Measurements from ENCODE around the gene NXPH1. TPM values are rescaled to one million over a fixed set of nuclear protein-coding genes. Genes with fewer than 3 reads are reported as not detected.

NXPH1 gene
- total RNA-seq, 1 experiment from 2014 or later, result 0.59 TPM

DNA sequence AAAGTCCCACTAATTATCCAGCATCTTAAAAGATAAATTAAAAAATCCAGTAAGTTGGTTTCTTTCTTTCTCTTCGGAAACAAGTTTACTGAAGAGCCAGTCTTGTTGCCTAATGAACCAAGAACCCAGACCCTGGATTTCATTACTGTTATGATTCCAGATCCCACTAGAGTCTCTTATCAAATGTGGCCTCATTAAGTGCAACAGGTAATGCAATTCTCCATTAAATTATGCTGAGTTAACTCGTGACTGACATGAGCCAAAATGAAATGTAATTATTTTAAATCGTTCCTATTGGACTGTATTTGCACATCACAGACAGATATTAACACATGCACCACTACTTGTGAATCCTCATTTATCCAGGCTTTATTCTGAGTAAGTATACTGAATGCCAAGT, 115.6 kb downstream of the NXPH1 start:
- H3K4me3 Mint-ChIP-seq, result no peak overlapping the region
- no peaks in the 10 kb centered on the region for H3K27me3 Mint-ChIP-seq (ENCODE audit: low read depth)
- H3K27ac Mint-ChIP-seq, result no peak overlapping the region
- no peak for DNase-seq (ENCODE audit: low spot score)
- CTCF ChIA-PET, result no interaction called here
- TF ChIP-seq PRRX2 (CRISPR knock-in tag; IDR thresholded peaks at IDR 0.05) (no peak), JAZF1 (CRISPR knock-in tag; IDR thresholded peaks at IDR 0.05) (no peak), TEAD1 (CRISPR knock-in tag; IDR thresholded peaks at IDR 0.05) (no peak), TCF7 (CRISPR knock-in tag; IDR thresholded peaks at IDR 0.05; ENCODE audit: low read depth) (no peak), SMAD3 (CRISPR knock-in tag; IDR thresholded peaks at IDR 0.05; ENCODE audit: borderline replicate concordance) (no peak), NR2C2 (CRISPR knock-in tag; IDR thresholded peaks at IDR 0.05) (no peak), ZNF121 (CRISPR knock-in tag; IDR thresholded peaks at IDR 0.05) (no peak), ZNF138 (CRISPR knock-in tag; conservative IDR thresholded peaks at IDR 0.05) (no peak), ZNF396 (CRISPR knock-in tag; IDR thresholded peaks at IDR 0.05; ENCODE audit: borderline replicate concordance) (no peak), ELF4 (CRISPR knock-in tag; IDR thresholded peaks at IDR 0.05; ENCODE audit: low read depth) (no peak), IRF2 (CRISPR knock-in tag; IDR thresholded peaks at IDR 0.05; ENCODE audit: borderline replicate concordance, low read depth) (no peak), EMX1 (CRISPR knock-in tag; IDR thresholded peaks at IDR 0.05) (no peak)
- TF ChIP-seq, protein P1, sequence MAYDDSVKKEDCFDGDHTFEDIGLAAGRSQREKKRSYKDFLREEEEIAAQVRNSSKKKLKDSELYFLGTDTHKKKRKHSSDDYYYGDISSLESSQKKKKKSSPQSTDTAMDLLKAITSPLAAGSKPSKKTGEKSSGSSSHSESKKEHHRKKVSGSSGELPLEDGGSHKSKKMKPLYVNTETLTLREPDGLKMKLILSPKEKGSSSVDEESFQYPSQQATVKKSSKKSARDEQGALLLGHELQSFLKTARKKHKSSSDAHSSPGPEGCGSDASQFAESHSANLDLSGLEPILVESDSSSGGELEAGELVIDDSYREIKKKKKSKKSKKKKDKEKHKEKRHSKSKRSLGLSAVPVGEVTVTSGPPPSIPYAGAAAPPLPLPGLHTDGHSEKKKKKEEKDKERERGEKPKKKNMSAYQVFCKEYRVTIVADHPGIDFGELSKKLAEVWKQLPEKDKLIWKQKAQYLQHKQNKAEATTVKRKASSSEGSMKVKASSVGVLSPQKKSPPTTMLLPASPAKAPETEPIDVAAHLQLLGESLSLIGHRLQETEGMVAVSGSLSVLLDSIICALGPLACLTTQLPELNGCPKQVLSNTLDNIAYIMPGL (CRISPR knock-in tag; IDR thresholded peaks at IDR 0.05), result no peak
- TF ChIP-seq, protein P2, sequence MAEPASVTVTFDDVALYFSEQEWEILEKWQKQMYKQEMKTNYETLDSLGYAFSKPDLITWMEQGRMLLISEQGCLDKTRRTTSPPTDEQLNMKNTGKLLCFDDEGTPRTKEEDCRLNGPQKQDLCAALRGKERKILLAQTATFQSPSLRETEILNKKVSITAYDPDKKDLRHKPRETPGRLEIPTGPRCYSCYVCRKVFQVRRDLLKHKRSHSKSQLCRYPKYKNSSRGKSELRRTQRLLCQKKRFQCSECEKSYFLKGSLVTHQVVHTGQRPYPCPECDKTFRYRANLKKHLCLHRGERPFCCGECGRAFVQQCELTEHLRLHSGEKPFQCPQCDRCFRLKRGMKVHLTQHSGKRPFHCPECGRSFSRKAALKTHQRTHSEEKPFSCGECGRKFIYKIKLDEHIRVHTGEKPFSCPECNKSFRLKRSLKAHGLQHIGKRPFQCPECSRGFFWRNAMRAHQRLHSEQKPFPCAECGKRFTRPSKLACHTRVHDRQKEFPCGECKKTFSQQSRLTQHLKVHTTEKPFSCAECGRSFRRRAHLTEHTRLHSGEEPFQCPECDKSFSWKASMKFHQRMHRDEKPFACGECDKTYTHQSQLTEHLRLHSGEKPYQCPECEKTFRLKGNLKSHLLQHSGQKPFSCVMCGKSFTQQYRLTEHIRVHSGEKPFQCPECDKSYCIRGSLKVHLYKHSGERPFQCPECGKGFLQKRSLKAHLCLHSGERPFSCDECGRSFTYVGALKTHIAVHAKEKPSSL (CRISPR knock-in tag; conservative IDR thresholded peaks at IDR 0.05), result no peak
- POLR2A ChIA-PET, result no interaction called here
- H3K36me3 Mint-ChIP-seq, result no peaks in the 10 kb centered on the region
- ATAC-seq, result no peak
- H3K4me1 Mint-ChIP-seq, result no peaks in the 10 kb centered on the region
- peaks cover 8% of the 10 kb centered on the region for H3K9me3 Mint-ChIP-seq

DNA sequence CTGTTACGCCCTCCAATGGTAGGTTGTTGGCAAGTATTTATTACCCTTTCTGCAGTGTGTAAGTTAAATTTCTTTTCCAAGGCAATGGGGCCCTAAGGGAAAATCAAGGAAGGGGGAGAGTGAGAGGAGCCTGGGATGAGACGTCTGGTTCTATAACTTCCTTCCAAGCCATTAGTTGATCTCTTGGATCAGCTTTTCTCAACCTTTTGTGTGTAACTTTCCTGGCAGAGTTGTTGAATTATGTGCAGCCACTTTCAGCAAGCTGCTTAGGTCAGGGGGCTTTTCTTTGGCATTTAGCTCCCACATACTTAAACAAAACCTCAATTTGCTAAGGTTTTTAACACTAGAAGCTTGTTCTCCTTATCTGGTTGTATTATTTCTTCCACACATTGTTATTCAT, 127.1 kb downstream of the NXPH1 start:
- H3K27ac Mint-ChIP-seq, result no peak overlapping the region
- TF ChIP-seq SMAD3 (CRISPR knock-in tag; IDR thresholded peaks at IDR 0.05; ENCODE audit: borderline replicate concordance) (no peak), TP53 (CRISPR knock-in tag; IDR thresholded peaks at IDR 0.05) (no peak)
- TF ChIP-seq, protein P3, sequence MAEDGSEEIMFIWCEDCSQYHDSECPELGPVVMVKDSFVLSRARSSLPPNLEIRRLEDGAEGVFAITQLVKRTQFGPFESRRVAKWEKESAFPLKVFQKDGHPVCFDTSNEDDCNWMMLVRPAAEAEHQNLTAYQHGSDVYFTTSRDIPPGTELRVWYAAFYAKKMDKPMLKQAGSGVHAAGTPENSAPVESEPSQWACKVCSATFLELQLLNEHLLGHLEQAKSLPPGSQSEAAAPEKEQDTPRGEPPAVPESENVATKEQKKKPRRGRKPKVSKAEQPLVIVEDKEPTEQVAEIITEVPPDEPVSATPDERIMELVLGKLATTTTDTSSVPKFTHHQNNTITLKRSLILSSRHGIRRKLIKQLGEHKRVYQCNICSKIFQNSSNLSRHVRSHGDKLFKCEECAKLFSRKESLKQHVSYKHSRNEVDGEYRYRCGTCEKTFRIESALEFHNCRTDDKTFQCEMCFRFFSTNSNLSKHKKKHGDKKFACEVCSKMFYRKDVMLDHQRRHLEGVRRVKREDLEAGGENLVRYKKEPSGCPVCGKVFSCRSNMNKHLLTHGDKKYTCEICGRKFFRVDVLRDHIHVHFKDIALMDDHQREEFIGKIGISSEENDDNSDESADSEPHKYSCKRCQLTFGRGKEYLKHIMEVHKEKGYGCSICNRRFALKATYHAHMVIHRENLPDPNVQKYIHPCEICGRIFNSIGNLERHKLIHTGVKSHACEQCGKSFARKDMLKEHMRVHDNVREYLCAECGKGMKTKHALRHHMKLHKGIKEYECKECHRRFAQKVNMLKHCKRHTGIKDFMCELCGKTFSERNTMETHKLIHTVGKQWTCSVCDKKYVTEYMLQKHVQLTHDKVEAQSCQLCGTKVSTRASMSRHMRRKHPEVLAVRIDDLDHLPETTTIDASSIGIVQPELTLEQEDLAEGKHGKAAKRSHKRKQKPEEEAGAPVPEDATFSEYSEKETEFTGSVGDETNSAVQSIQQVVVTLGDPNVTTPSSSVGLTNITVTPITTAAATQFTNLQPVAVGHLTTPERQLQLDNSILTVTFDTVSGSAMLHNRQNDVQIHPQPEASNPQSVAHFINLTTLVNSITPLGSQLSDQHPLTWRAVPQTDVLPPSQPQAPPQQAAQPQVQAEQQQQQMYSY (CRISPR knock-in tag; IDR thresholded peaks at IDR 0.05), result no peak
- ChIA-PET CTCF (interaction anchor here (0.9 to 1.3 kb wide), 2 partner anchors 118 to 124 kb away, joined by 3 to 5 read pairs; no protein-coding TSS in a partner anchor), POLR2A (interaction anchor here (0.5 kb wide), 1 partner anchor 136 kb away, joined by 3 read pairs; no protein-coding TSS in a partner anchor)
- no peaks in the 10 kb centered on the region for H3K36me3 Mint-ChIP-seq
- peaks cover 35% of the 10 kb centered on the region for H3K4me1 Mint-ChIP-seq
- no peaks in the 10 kb centered on the region for H3K9me3 Mint-ChIP-seq
- ATAC-seq (0 out of 2 replicates have a peak, but pooled peaks have one; percentile 25), DNase-seq (ENCODE audit: low spot score) (no peak)
- no peak overlapping the region for H3K4me3 Mint-ChIP-seq
- H3K27me3 Mint-ChIP-seq (ENCODE audit: low read depth), result no peaks in the 10 kb centered on the region

DNA sequence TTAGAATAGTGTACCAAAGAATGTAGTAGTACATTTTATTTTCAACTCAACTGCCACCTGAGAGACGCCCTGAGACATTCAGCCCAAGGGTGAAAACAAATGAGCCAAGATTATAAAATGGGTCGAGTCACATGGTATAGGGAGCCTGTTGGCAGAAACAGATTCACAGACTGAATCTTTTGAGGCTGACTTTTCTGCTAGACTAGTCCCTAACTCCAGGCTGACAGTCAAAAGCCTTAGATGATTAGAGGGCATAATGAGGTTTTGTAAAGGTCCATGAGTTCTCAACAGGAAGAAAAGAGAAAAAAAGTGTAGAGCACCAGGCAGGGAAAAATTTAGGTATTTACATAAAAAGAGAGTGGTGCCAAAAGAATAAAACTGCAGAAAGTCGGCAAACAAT, 128.0 kb downstream of the NXPH1 start:
- no peak overlapping the region for H3K4me3 Mint-ChIP-seq
- no peak for TF ChIP-seq NFYB (CRISPR knock-in tag; conservative IDR thresholded peaks at IDR 0.05; ENCODE audit: low read depth)
- no peak for TF ChIP-seq TEAD4 (CRISPR knock-in tag; IDR thresholded peaks at IDR 0.05)
- TF ChIP-seq, protein P4, sequence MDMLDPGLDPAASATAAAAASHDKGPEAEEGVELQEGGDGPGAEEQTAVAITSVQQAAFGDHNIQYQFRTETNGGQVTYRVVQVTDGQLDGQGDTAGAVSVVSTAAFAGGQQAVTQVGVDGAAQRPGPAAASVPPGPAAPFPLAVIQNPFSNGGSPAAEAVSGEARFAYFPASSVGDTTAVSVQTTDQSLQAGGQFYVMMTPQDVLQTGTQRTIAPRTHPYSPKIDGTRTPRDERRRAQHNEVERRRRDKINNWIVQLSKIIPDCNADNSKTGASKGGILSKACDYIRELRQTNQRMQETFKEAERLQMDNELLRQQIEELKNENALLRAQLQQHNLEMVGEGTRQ (CRISPR knock-in tag; IDR thresholded peaks at IDR 0.05), result peak; percentile 13; the same call in 1 of the 2 replicates
- TF ChIP-seq ZNF232 (CRISPR knock-in tag; IDR thresholded peaks at IDR 0.05), result no peak
- no peak for TF ChIP-seq NFATC4 (CRISPR knock-in tag; IDR thresholded peaks at IDR 0.05)
- TF ChIP-seq NR3C1 (CRISPR knock-in tag; conservative IDR thresholded peaks at IDR 0.05; ENCODE audit: low read depth), result no peak
- ATAC-seq (peak; percentile 46), DNase-seq (ENCODE audit: low spot score) (no peak)
- H3K4me1 Mint-ChIP-seq, result peaks cover 35% of the 10 kb centered on the region
- H3K27me3 Mint-ChIP-seq (ENCODE audit: low read depth), result no peaks in the 10 kb centered on the region
- no peak overlapping the region for H3K27ac Mint-ChIP-seq
- H3K36me3 Mint-ChIP-seq, result no peaks in the 10 kb centered on the region
- no peaks in the 10 kb centered on the region for H3K9me3 Mint-ChIP-seq
- ChIA-PET CTCF (interaction anchor here (1.3 kb wide), 1 partner anchor 119 kb away, joined by 5 read pairs; no protein-coding TSS in a partner anchor), POLR2A (no interaction called here)

Measured in WTC11 (cell line).